CD4-positive, alpha-beta memory T cell (primary cell): ENCODE measurements around the gene TMEM219. TPM values are rescaled to one million over a fixed set of nuclear protein-coding genes. Genes with fewer than 3 reads are reported as not detected.
"Not testable (repeated sequence)": the region's sequence is repeated elsewhere in the genome, so short reads cannot be mapped to it uniquely, and the experiment has no call there.

Experiments
- CTCF ChIA-PET: fragments of 350-600 bp; sonication (Branson Sonifier 250); formaldehyde crosslinking; loops from one replicate; lab custom pipeline; 2021; ENCODE audit warnings: inconsistent platforms; ENCODE audit not compliant: partially characterized antibody; lab: Charles Lee
- POLR2A ChIA-PET: fragments of 350-600 bp; sonication (Branson Sonifier 250); formaldehyde crosslinking; loops from one replicate; lab custom pipeline; 2021; ENCODE audit not compliant: partially characterized antibody; lab: Charles Lee
- DNase-seq, 5 donors: peaks; one replicate each; pipeline versions ENCODE4 v3.0.0 to v3.0.0-alpha.2; 2020 to 2022; ENCODE audit warnings: mixed read lengths in 1 of 5
- H3K27ac ChIP-seq: one replicate; pipeline ENCODE4 v1.7.0; 2013; ENCODE audit warnings: low read depth, low read length
- H3K27me3 ChIP-seq: 2 replicates; pipeline ENCODE4 v1.7.0; 2013; ENCODE audit warnings: mild to moderate bottlenecking, low read length, moderate library complexity; ENCODE audit not compliant: insufficient read depth
- H3K36me3 ChIP-seq: 2 replicates; pipeline ENCODE4 v1.7.0; 2013; ENCODE audit warnings: mild to moderate bottlenecking, low read length, moderate library complexity; ENCODE audit not compliant: insufficient read depth
- H3K4me1 ChIP-seq: 2 replicates; pipeline ENCODE4 v1.7.0; 2013; ENCODE audit warnings: mild to moderate bottlenecking, low read length, moderate library complexity; ENCODE audit not compliant: insufficient read depth
- H3K4me3 ChIP-seq, 2 donors: one replicate each; pipeline ENCODE4 v1.7.0; 2013; ENCODE audit warnings: low read length in 2 of 2, mild to moderate bottlenecking in 1 of 2
- H3K9me3 ChIP-seq, 2 donors: one replicate each; pipeline ENCODE4 v1.7.0; 2013; ENCODE audit warnings: low read length in 2 of 2, control low read depth in 1 of 2; ENCODE audit not compliant: control insufficient read depth in 1 of 2
- H3K27ac Mint-ChIP-seq, 7 donors: one replicate each; pipeline ENCODE4 v1.8.0; 2020 to 2021; ENCODE audit warnings: mixed read lengths in 7 of 7, mild to moderate bottlenecking in 6 of 7, inconsistent platforms in 3 of 7, moderate library complexity in 3 of 7
- H3K27me3 Mint-ChIP-seq, 2 donors: one replicate each; pipeline ENCODE4 v1.8.0; 2020 to 2021; ENCODE audit warnings: mixed read lengths in 2 of 2
- H3K36me3 Mint-ChIP-seq, 2 donors: one replicate each; pipeline ENCODE4 v1.8.0; 2020 to 2021; ENCODE audit warnings: mixed read lengths in 2 of 2, inconsistent platforms in 1 of 2, mild to moderate bottlenecking in 1 of 2
- H3K4me1 Mint-ChIP-seq, 4 donors: one replicate each; pipeline ENCODE4 v1.8.0; 2020 to 2021; ENCODE audit warnings: mixed read lengths in 4 of 4, mild to moderate bottlenecking in 1 of 4
- H3K4me3 Mint-ChIP-seq, 8 donors: one replicate each; pipeline ENCODE4 v1.8.0; 2020 to 2021; ENCODE audit warnings: mixed read lengths in 8 of 8, mild to moderate bottlenecking in 7 of 8, moderate library complexity in 6 of 8, inconsistent platforms in 3 of 8
- H3K9me3 Mint-ChIP-seq, 8 donors: one replicate each; pipeline ENCODE4 v1.8.0; 2020 to 2021; ENCODE audit warnings: mixed read lengths in 8 of 8, mild to moderate bottlenecking in 5 of 8, inconsistent platforms in 3 of 8, moderate library complexity in 1 of 8
- intact Hi-C: fragments of 100-400 bp; cut with micrococcal nuclease; formaldehyde crosslinking; loops from one replicate; pipeline ENCODE4 v1.15.1; 2023
- polyA plus RNA-seq, 2 donors: library from polyadenylated mRNA; unstranded; fragments of 300-500 nt; fragmentation: Illumina TruSeq; gene quantifications; one replicate each; pipeline ENCODE4 v1.2.3, GENCODE V29; 2021
- total RNA-seq, 2 experiments: library from RNA; stranded (reverse); gene quantifications; one replicate each; pipeline ENCODE4 v1.2.3, GENCODE V29; 2021

TMEM219 gene
- total and polyA plus RNA-seq, 4 experiments from 2014 or later: 80.8 to 250 (median 156) TPM

DNA sequence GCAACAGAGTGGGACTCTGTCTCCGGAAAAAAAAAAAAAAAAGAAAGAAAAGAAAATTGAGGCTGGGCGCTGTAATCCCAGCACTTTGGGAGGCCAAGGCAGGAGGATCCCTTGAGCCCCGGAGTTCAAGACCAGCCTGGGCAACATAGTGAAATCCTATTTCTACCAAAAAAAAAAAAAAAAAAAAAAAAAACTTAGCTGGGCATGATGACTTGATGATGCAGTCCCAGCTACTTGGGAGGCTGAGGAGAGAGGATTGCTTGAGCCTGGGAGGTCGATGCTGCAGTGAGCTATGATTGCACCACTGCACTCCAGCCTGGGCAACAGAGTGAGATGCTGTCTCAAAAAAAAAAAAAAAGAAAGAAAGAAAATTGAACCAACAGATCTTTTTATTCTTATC lies 56.1 kb downstream of the TMEM219 start:
- H3K27me3 ChIP-seq, H3K4me1 ChIP-seq, H3K27me3 Mint-ChIP-seq, H3K36me3 ChIP-seq, H3K27ac ChIP-seq, H3K4me3 Mint-ChIP-seq, intact Hi-C loops, H3K4me3 ChIP-seq, H3K36me3 Mint-ChIP-seq, H3K9me3 Mint-ChIP-seq, H3K27ac Mint-ChIP-seq, H3K9me3 ChIP-seq, DNase-seq: not testable (repeated sequence)
- peaks cover 4 to 13% (median 7%) of the 10 kb centered on the region in 4 donors for H3K4me1 Mint-ChIP-seq
- POLR2A ChIA-PET: interaction anchor here (0.6 kb wide), 1 partner anchor 177 kb away, joined by 3 read pairs; no protein-coding TSS in a partner anchor
- CTCF ChIA-PET: interaction anchor here (0.7 to 3.3 kb wide), 7 partner anchors 15 to 327 kb away, joined by 3 to 11 read pairs (median 3); no protein-coding TSS in a partner anchor

DNA sequence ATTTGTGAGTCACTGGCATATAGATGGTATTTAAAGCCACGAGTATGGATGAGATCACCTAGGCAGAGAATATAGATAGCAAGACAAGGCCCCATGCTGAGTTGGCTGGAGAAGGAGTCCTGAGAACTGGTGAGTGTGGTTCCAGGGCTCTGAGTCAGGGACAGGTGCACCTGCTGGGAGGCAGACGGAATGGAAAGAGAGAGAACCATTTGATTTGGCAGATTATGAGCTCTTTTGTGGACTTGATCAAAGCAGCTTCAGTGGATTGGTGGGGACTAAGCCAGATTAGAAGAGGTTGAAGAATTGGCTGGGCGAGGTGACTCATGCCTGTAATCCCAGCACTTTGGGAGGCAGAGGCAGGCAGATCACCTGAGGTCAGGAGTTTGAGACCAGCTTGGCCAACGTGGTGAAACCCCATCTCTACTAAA lies 56.9 kb downstream of the TMEM219 start:
- Histone ChIP-seq H3K4me3 (no peak overlapping the region), H3K36me3 (no peaks in the 10 kb centered on the region), H3K4me1 (peaks cover 9% of the 10 kb centered on the region), H3K9me3 (no peaks in the 10 kb centered on the region), H3K27ac (no peak overlapping the region), H3K27me3 (no peaks in the 10 kb centered on the region)
- CTCF ChIA-PET: interaction anchor here (0.7 to 3.3 kb wide), 9 partner anchors 14 to 328 kb away, joined by 3 to 11 read pairs (median 3); no protein-coding TSS in a partner anchor
- Mint-ChIP-seq H3K27ac (peak overlapping the region in 1 of 7 donors; percentile 28), H3K9me3 (no peaks in the 10 kb centered on the region), H3K27me3 (no peaks in the 10 kb centered on the region), H3K4me1 (peaks cover 4 to 13% (median 7%) of the 10 kb centered on the region in 4 donors), H3K4me3 (peak overlapping the region in 2 of 8 donors; percentile 1 to 56), H3K36me3 (no peaks in the 10 kb centered on the region)
- intact Hi-C loops: no loop called here
- no peak for DNase-seq
- POLR2A ChIA-PET: interaction anchor here (0.6 kb wide), 1 partner anchor 156 kb away, joined by 3 read pairs; the partner anchor contains the start of gene CDIPT

Other genes starting within 250 kb of the TMEM219 start
- gene C16orf54, start 216.1 kb upstream of the TMEM219 start, total RNA-seq: 100 to 1,000 TPM; 139 to 143 TPM
- gene C16orf54, start 216.1 kb upstream of the TMEM219 start, polyA plus RNA-seq: 10 to 100 TPM; 11.8 to 56.8 TPM
- not detected for gene ZG16, start 183.8 kb upstream of the TMEM219 start, total RNA-seq
- gene ZG16, start 183.8 kb upstream of the TMEM219 start, polyA plus RNA-seq: not detected
- gene KIF22, start 171.3 kb upstream of the TMEM219 start, total RNA-seq: 10 to 100 TPM; 89.4 to 98.6 TPM
- gene KIF22, start 171.3 kb upstream of the TMEM219 start, polyA plus RNA-seq: 10 to 100 TPM; 35.7 to 54.2 TPM
- gene MAZ, start 155.6 kb upstream of the TMEM219 start, total RNA-seq: 100 to 1,000 TPM; 258 to 264 TPM
- 10 to 100 TPM; 40.3 to 69.1 TPM for gene MAZ, start 155.6 kb upstream of the TMEM219 start, polyA plus RNA-seq
- gene PRRT2, start 149.9 kb upstream of the TMEM219 start, total RNA-seq: 1 to 10 TPM; 6.3 to 6.9 TPM
- under 1 TPM; 0.20 to 0.37 TPM for gene PRRT2, start 149.9 kb upstream of the TMEM219 start, polyA plus RNA-seq
- gene PAGR1, start 145.9 kb upstream of the TMEM219 start, total RNA-seq: 10 to 100 TPM; 43.7 to 44.9 TPM
- 10 to 100 TPM; 46.0 to 51.1 TPM for gene PAGR1, start 145.9 kb upstream of the TMEM219 start, polyA plus RNA-seq
- gene MVP, start 141.6 kb upstream of the TMEM219 start, total RNA-seq: 100 to 1,000 TPM; 145 to 146 TPM
- 100 to 1,000 TPM; 172 to 187 TPM for gene MVP, start 141.6 kb upstream of the TMEM219 start, polyA plus RNA-seq
- gene CDIPT, start 98.9 kb upstream of the TMEM219 start, total RNA-seq: 10 to 100 TPM; 76.2 to 79.8 TPM
- gene CDIPT, start 98.9 kb upstream of the TMEM219 start, polyA plus RNA-seq: 100 to 1,000 TPM in 1 of 2 donors, 10 to 100 TPM in 1; 87.2 to 123 TPM
- under 1 TPM in 1 of 2 experiments, not detected in 1; 0.70 TPM for gene SEZ6L2, start 62.5 kb upstream of the TMEM219 start, total RNA-seq
- gene SEZ6L2, start 62.5 kb upstream of the TMEM219 start, polyA plus RNA-seq: not detected
- not detected for gene ASPHD1, start 61.6 kb upstream of the TMEM219 start, total RNA-seq
- gene ASPHD1, start 61.6 kb upstream of the TMEM219 start, polyA plus RNA-seq: not detected
- gene KCTD13, start 35.9 kb upstream of the TMEM219 start, total RNA-seq: 10 to 100 TPM; 85.7 to 87.3 TPM
- 10 to 100 TPM in 1 of 2 donors, 1 to 10 TPM in 1; 6.0 to 16.3 TPM for gene KCTD13, start 35.9 kb upstream of the TMEM219 start, polyA plus RNA-seq
- 10 to 100 TPM; 53.8 to 56.0 TPM for gene TAOK2, start 11.8 kb downstream of the TMEM219 start, total RNA-seq
- 1 to 10 TPM; 1.7 to 8.2 TPM for gene TAOK2, start 11.8 kb downstream of the TMEM219 start, polyA plus RNA-seq
- gene HIRIP3, start 33.5 kb downstream of the TMEM219 start, total RNA-seq: 10 to 100 TPM; 19.2 to 19.7 TPM
- gene HIRIP3, start 33.5 kb downstream of the TMEM219 start, polyA plus RNA-seq: 10 to 100 TPM; 21.4 to 26.0 TPM
- 100 to 1,000 TPM; 124 to 126 TPM for gene INO80E, start 34.2 kb downstream of the TMEM219 start, total RNA-seq
- gene INO80E, start 34.2 kb downstream of the TMEM219 start, polyA plus RNA-seq: 1 to 10 TPM; 6.7 to 7.3 TPM
- under 1 TPM in 1 of 2 experiments, not detected in 1; 0.80 TPM for gene DOC2A, start 48.9 kb downstream of the TMEM219 start, total RNA-seq
- gene DOC2A, start 48.9 kb downstream of the TMEM219 start, polyA plus RNA-seq: not detected
- gene C16orf92, start 61.1 kb downstream of the TMEM219 start, total RNA-seq: not detected
- not detected for gene C16orf92, start 61.1 kb downstream of the TMEM219 start, polyA plus RNA-seq
- gene TLCD3B, start 69.2 kb downstream of the TMEM219 start, total RNA-seq: not detected
- not detected for gene TLCD3B, start 69.2 kb downstream of the TMEM219 start, polyA plus RNA-seq
- gene ALDOA, start 103.7 kb downstream of the TMEM219 start, total RNA-seq: 100 to 1,000 TPM; 558 to 563 TPM
- 1,000 to 10,000 TPM; 1,058 to 1,115 TPM for gene ALDOA, start 103.7 kb downstream of the TMEM219 start, polyA plus RNA-seq
- gene PPP4C, start 113.9 kb downstream of the TMEM219 start, total RNA-seq: 10 to 100 TPM; 75.8 to 86.3 TPM
- 100 to 1,000 TPM; 167 to 276 TPM for gene PPP4C, start 113.9 kb downstream of the TMEM219 start, polyA plus RNA-seq
- gene TBX6, start 129.8 kb downstream of the TMEM219 start, total RNA-seq: 1 to 10 TPM; 1.3 to 1.4 TPM
- gene TBX6, start 129.8 kb downstream of the TMEM219 start, polyA plus RNA-seq: under 1 TPM in 1 of 2 donors, not detected in 1; 0.36 TPM
- gene YPEL3, start 134.1 kb downstream of the TMEM219 start, total RNA-seq: 100 to 1,000 TPM; 263 to 266 TPM
- gene YPEL3, start 134.1 kb downstream of the TMEM219 start, polyA plus RNA-seq: 100 to 1,000 TPM; 172 to 331 TPM
- 10 to 100 TPM; 31.5 to 37.2 TPM for gene GDPD3, start 151.5 kb downstream of the TMEM219 start, total RNA-seq
- under 1 TPM in 1 of 2 donors, not detected in 1; 0.25 TPM for gene GDPD3, start 151.5 kb downstream of the TMEM219 start, polyA plus RNA-seq
- gene MAPK3, start 161.1 kb downstream of the TMEM219 start, total RNA-seq: 10 to 100 TPM; 87.4 to 90.4 TPM
- 10 to 100 TPM in 1 of 2 donors, 1 to 10 TPM in 1; 9.9 to 10.6 TPM for gene MAPK3, start 161.1 kb downstream of the TMEM219 start, polyA plus RNA-seq
- gene CORO1A, start 221.5 kb downstream of the TMEM219 start, total RNA-seq: 100 to 1,000 TPM; 745 to 769 TPM
- 1,000 to 10,000 TPM; 1,217 to 1,230 TPM for gene CORO1A, start 221.5 kb downstream of the TMEM219 start, polyA plus RNA-seq
- 10 to 100 TPM; 62.1 to 79.0 TPM for gene BOLA2B, start 231.6 kb downstream of the TMEM219 start, total RNA-seq
- gene BOLA2B, start 231.6 kb downstream of the TMEM219 start, polyA plus RNA-seq: 100 to 1,000 TPM; 144 to 169 TPM
- gene SLX1A, start 231.8 kb downstream of the TMEM219 start, total RNA-seq: 10 to 100 TPM; 57.5 to 65.6 TPM
- 10 to 100 TPM; 44.5 to 60.7 TPM for gene SLX1A, start 231.8 kb downstream of the TMEM219 start, polyA plus RNA-seq
- gene SULT1A3, start 237.2 kb downstream of the TMEM219 start, total RNA-seq: 10 to 100 TPM; 42.5 to 46.2 TPM
- gene SULT1A3, start 237.2 kb downstream of the TMEM219 start, polyA plus RNA-seq: 1 to 10 TPM; 1.2 to 3.9 TPM